AG09309 (cell line): Measurements from ENCODE around the gene LYRM9.
"Not testable (repeated sequence)": the region's sequence is repeated elsewhere in the genome, so short reads cannot be mapped to it uniquely, and the experiment has no call there.

Source experiments
- DNase-seq: peaks from one replicate; pipeline ENCODE4 v3.0.0-alpha.2; 2010; ENCODE audit warnings: low read depth
- H3K4me3 ChIP-seq: 2 replicates; pipeline ENCODE4 v1.5.1; 2011; ENCODE audit warnings: mild to moderate bottlenecking, low read depth, low read length, moderate library complexity; ENCODE audit not compliant: control insufficient read depth
- TF ChIP-seq, protein P1 (sequence below): IDR thresholded peaks from 2 replicates; pipeline ENCODE4 v1.5.1; 2011; ENCODE audit warnings: mild to moderate bottlenecking, low read depth, low read length, inconsistent platforms; ENCODE audit not compliant: insufficient read depth, control insufficient read depth; ENCODE audit errors: missing control alignments

LYRM9 gene

DNA sequence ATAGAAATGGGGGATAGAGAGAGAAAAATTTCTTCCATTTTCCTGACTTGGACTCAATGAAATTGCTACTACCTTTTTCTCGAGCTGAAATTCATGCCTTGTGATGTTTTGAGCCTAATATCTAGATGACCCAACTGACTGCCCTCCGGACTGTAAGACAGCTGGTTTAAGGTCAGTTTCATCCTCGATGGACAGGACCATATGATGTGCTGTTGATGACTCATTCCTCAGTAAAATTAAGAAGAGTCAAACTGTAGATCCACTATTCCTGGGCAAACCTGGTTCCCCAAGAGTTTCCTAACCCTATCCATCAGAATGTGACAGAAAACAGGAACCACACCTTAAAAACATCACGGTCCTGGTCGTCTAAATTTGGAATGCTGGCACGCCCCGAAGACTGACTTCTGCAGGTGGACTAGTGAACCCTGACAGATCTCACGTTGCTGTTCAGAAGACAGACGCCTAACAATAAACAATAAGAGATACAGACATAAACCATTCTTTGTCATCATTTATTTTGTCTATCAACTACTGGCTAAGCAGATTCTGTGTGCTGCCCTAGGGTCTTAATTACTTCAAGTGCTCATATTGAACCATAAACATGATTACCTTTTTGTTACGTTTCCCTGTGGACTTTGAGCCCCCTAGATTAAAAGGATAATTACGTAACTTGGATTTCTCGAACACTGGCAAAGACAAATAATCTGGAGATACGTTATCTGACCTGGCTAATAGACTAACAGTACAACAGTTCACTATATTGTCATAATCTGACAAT, 47.7 kb downstream of the LYRM9 start:
- TF ChIP-seq, protein P1, sequence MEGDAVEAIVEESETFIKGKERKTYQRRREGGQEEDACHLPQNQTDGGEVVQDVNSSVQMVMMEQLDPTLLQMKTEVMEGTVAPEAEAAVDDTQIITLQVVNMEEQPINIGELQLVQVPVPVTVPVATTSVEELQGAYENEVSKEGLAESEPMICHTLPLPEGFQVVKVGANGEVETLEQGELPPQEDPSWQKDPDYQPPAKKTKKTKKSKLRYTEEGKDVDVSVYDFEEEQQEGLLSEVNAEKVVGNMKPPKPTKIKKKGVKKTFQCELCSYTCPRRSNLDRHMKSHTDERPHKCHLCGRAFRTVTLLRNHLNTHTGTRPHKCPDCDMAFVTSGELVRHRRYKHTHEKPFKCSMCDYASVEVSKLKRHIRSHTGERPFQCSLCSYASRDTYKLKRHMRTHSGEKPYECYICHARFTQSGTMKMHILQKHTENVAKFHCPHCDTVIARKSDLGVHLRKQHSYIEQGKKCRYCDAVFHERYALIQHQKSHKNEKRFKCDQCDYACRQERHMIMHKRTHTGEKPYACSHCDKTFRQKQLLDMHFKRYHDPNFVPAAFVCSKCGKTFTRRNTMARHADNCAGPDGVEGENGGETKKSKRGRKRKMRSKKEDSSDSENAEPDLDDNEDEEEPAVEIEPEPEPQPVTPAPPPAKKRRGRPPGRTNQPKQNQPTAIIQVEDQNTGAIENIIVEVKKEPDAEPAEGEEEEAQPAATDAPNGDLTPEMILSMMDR = no peak
- no peak for DNase-seq
- H3K4me3 ChIP-seq = no peak overlapping the region

DNA sequence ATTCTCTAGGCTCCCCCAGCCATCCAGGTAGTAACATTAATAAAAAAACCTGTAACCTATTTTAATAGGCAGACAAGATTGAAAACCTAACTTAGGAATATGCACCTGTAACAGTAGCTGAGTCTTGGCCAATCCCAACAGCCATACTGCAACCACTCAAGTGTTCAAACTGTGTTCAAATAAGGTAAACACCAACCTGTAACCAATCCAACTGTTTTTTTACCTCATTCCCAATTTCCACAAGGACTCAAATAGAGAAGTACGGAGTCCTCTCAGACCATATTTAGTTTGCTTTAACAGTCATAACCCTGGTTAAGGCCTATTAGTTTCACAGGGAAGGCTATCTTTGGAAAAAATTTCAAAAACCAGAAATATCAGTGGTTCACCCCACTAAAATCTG, 52.5 kb downstream of the LYRM9 start:
- TF ChIP-seq, protein P1 = no peak
- no peak for DNase-seq
- no peak overlapping the region for H3K4me3 ChIP-seq

DNA sequence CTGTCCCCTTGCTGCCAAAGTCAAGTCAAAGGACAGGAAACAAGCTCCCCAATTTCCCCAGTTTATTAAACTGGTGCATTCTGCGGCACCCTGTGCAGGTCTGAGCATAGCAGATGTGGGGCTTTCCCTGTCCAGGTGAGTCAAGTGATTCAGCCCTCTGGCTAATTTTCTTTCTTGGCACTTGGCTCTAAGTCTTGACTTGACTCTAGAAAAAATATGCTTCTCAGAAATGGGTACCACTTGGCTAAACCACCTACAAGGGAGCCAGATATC, 52.8 kb downstream of the LYRM9 start:
- H3K4me3 ChIP-seq, DNase-seq: not testable (repeated sequence)

GRCh38 chr17:27839571-27840405, 53.4 kb downstream of the LYRM9 start:
- H3K4me3 ChIP-seq, DNase-seq: not testable (repeated sequence)

DNA sequence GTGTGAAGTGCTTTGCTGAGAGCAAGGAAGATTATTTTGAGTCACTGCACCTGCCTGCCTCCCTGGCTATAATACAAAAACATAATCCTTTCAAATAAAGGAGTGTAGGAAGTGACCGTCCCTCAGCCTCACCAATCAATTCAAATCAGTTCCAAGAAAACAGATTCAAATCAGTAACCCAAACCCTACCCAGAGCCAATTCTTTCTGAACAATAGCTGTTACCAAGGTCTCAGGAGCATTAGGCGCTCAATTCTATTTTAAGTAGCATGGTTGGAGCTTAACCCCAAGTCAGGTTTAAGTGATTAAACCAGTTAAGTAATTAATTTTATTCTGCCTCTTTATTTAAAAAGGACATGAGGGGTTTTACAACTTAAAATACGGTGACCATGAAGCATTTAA, 54.6 kb downstream of the LYRM9 start:
- not testable (repeated sequence) for DNase-seq, H3K4me3 ChIP-seq

DNA sequence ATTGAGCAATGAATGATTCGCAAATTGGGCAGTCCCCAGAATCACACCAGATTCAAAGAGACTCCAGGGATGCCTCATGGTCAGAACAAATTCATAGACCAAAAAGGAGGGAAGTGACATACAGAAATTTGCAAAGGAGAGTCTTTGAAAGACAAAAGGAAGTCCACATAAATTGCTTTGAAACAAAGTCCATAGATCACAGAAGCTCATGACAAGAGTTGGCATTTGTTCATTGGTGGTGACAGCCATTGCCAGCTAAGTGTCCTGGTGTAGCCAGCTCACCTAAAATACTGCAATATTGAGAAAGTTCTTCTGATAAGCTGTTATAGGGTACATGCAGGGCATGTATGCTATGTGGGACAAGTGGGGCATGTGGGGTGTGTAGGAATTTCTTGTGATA, 55.4 kb downstream of the LYRM9 start:
- not testable (repeated sequence) for H3K4me3 ChIP-seq

GRCh38 chr17:27836651-27837050, 56.5 kb downstream of the LYRM9 start:
- H3K4me3 ChIP-seq = no peak overlapping the region
- TF ChIP-seq, protein P1 = no peak
- DNase-seq = no peak

More for the DNA sequence above, 55.4 kb downstream of the LYRM9 start:
- DNase-seq = not testable (repeated sequence)

GRCh38 chr17:27834571-27834970, 58.6 kb downstream of the LYRM9 start:
- TF ChIP-seq, protein P1 = no peak
- no peak for DNase-seq
- no peak overlapping the region for H3K4me3 ChIP-seq

- TF ChIP-seq, protein P1 = no peak
- DNase-seq = no peak
- no peak overlapping the region for H3K4me3 ChIP-seq
Measured at GRCh38 chr17:27832831-27833230, 60.3 kb downstream of the LYRM9 start.

GRCh38 chr17:27829888-27830287, 63.3 kb downstream of the LYRM9 start:
- not testable (repeated sequence) for H3K4me3 ChIP-seq, DNase-seq

DNA sequence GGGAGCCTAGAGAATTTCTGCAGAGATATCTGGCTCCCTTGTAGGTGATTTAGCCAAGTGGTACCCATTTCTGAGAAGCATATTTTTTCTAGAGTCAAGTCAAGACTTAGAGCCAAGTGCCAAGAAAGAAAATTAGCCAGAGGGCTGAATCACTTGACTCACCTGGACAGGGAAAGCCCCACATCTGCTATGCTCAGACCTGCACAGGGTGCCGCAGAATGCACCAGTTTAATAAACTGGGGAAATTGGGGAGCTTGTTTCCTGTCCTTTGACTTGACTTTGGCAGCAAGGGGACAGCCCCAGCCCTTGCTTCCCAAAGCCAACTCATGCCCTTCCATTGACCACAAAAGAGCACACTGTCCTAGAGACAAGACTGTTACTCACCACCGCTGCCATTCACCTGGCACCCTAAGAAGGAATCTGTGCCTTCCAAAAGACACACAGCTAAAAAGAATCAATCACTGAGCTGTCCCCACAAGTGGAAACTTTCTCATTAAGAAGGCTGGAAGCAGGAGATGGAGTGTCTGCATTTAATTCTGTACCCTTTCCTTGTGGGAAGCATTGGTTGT, 63.9 kb downstream of the LYRM9 start:
- H3K4me3 ChIP-seq, DNase-seq: not testable (repeated sequence)
